Hematopoietic multipotent progenitor cell treated with erythropoietin and hydrocortisone succinate and interleukin-3 and kit ligand, for 15 days (in vitro differentiated cells): ENCODE data around the gene AICDA.

Experiments
- DNase-seq: peaks from one replicate; pipeline ENCODE4 v3.0.0-alpha.2; 2015; ENCODE audit warnings: low spot score

Gene AICDA

GRCh38 chr12:8554451-8555195 is 58.0 kb downstream of the AICDA start:
- no peak for DNase-seq

GRCh38 chr12:8553088-8553627 is 59.5 kb downstream of the AICDA start:
- no peak for DNase-seq
